GM15510 (cell line): Measurements from ENCODE around the gene EML6.

ENCODE experiments used
- POLR2A ChIP-seq: IDR thresholded peaks from 3 replicates; pipeline ENCODE4 v1.6.1; 2011; ENCODE audit warnings: borderline replicate concordance; ENCODE audit not compliant: insufficient read length; ENCODE audit errors: extremely low read depth

Gene EML6

GRCh38 chr2:54950811-54951210, 227.3 kb downstream of the EML6 start:
- TF ChIP-seq POLR2A = no peak

GRCh38 chr2:54952425-54952824, 229.0 kb downstream of the EML6 start:
- TF ChIP-seq POLR2A = no peak

- no peak for TF ChIP-seq POLR2A
These were observed 229.6 kb downstream of the EML6 start for GRCh38 chr2:54952978-54953456.

GRCh38 chr2:54954158-54954557, 230.7 kb downstream of the EML6 start:
- no peak for TF ChIP-seq POLR2A

- TF ChIP-seq POLR2A = no peak
These were observed 231.4 kb downstream of the EML6 start for GRCh38 chr2:54954705-54955357.

- TF ChIP-seq POLR2A = no peak
These were observed 232.1 kb downstream of the EML6 start for GRCh38 chr2:54955358-54956110.

- TF ChIP-seq POLR2A = no peak
These were observed 232.7 kb downstream of the EML6 start for GRCh38 chr2:54956111-54956627.

- TF ChIP-seq POLR2A = no peak
These were observed 234.0 kb downstream of the EML6 start for GRCh38 chr2:54957321-54957999.

- no peak for TF ChIP-seq POLR2A
These were observed 235.4 kb downstream of the EML6 start for GRCh38 chr2:54958717-54959371.

GRCh38 chr2:54960164-54960563, 236.7 kb downstream of the EML6 start:
- TF ChIP-seq POLR2A = no peak

GRCh38 chr2:54962511-54962910, 239.0 kb downstream of the EML6 start:
- no peak for TF ChIP-seq POLR2A

- TF ChIP-seq POLR2A = no peak
These were observed 239.5 kb downstream of the EML6 start for GRCh38 chr2:54962935-54963440.

GRCh38 chr2:54963476-54963875, 240.0 kb downstream of the EML6 start:
- TF ChIP-seq POLR2A = no peak

- TF ChIP-seq POLR2A = no peak
These were observed 240.8 kb downstream of the EML6 start for GRCh38 chr2:54964271-54964670.
